Activated T-cell treated with anti-CD3 and anti-CD28 coated beads, Interleukin-2, amount 50 U/mL, for 72 hours (primary cell): ENCODE data around the gene PTPRO. TPM values are rescaled to one million over a fixed set of nuclear protein-coding genes. Genes with fewer than 3 reads are reported as not detected.

ENCODE experiments used
- ATAC-seq, 2 donors: fragments of 150-1000 bp; cut with Tn5 transposase; replicated peaks in 1 of 2; 2 replicates each; pipeline ENCODE4 v1.10.0; 2021; ENCODE audit warnings: moderate library complexity in 2 of 2, mild to moderate bottlenecking in 1 of 2
- DNase-seq, 2 donors: peaks; one replicate each; pipeline ENCODE4 v3.0.0; 2021 to 2022; ENCODE audit warnings: mixed read lengths in 1 of 2
- H3K27ac Mint-ChIP-seq: one replicate; pipeline ENCODE4 v1.8.0; 2022; ENCODE audit warnings: mild to moderate bottlenecking, moderate library complexity, mixed read lengths
- H3K27me3 Mint-ChIP-seq: one replicate; pipeline ENCODE4 v1.8.0; 2022; ENCODE audit warnings: low read depth, mixed read lengths
- H3K36me3 Mint-ChIP-seq, 2 donors: one replicate each; pipeline ENCODE4 v1.8.0; 2022; ENCODE audit warnings: mixed read lengths in 2 of 2, mild to moderate bottlenecking in 1 of 2; ENCODE audit not compliant: insufficient read depth in 2 of 2
- H3K4me1 Mint-ChIP-seq: one replicate; pipeline ENCODE4 v1.8.0; 2022; ENCODE audit warnings: low read depth, mixed read lengths
- H3K4me3 Mint-ChIP-seq, 2 donors: one replicate each; pipeline ENCODE4 v1.8.0; 2022; ENCODE audit warnings: mild to moderate bottlenecking in 2 of 2, mixed read lengths in 2 of 2, moderate library complexity in 2 of 2
- H3K9me3 Mint-ChIP-seq, 2 donors: one replicate each; pipeline ENCODE4 v1.8.0; 2022; ENCODE audit warnings: mixed read lengths in 2 of 2
- total RNA-seq, 2 donors: library from RNA; stranded (reverse); gene quantifications; one replicate each; pipeline ENCODE4 v1.2.3, GENCODE V29; 2022

The PTPRO gene
- total RNA-seq, 2 donors from 2014 or later = 0.28 to 0.94 TPM

- no peaks in the 10 kb centered on the region for H3K36me3 Mint-ChIP-seq
- H3K27ac Mint-ChIP-seq = no peak overlapping the region
These were observed 218.2 kb downstream of the PTPRO start for GRCh38 chr12:15540469-15540872.

GRCh38 chr12:15541996-15542631, 219.8 kb downstream of the PTPRO start:
- no peak overlapping the region for H3K4me3 Mint-ChIP-seq
- H3K27me3 Mint-ChIP-seq = no peaks in the 10 kb centered on the region
- no peaks in the 10 kb centered on the region for H3K36me3 Mint-ChIP-seq
- DNase-seq (no peak), ATAC-seq (no peak)
- peaks cover 60% of the 10 kb centered on the region for H3K4me1 Mint-ChIP-seq
- no peaks in the 10 kb centered on the region for H3K9me3 Mint-ChIP-seq
- no peak overlapping the region for H3K27ac Mint-ChIP-seq

More at GRCh38 chr12:15540469-15540872, 218.2 kb downstream of the PTPRO start:
- DNase-seq (no peak), ATAC-seq (no peak)
- Mint-ChIP-seq H3K9me3 (no peaks in the 10 kb centered on the region), H3K4me1 (peaks cover 43% of the 10 kb centered on the region), H3K27me3 (no peaks in the 10 kb centered on the region), H3K4me3 (no peak overlapping the region)

GRCh38 chr12:15543347-15543746, 221.0 kb downstream of the PTPRO start:
- Mint-ChIP-seq H3K27me3 (no peaks in the 10 kb centered on the region), H3K4me3 (no peak overlapping the region), H3K4me1 (peaks cover 67% of the 10 kb centered on the region), H3K36me3 (no peaks in the 10 kb centered on the region), H3K27ac (no peak overlapping the region), H3K9me3 (no peaks in the 10 kb centered on the region)
- DNase-seq = no peak
- no peak for ATAC-seq

- peaks cover 0 to under 1% of the 10 kb centered on the region in 2 donors for H3K9me3 Mint-ChIP-seq
- H3K27ac Mint-ChIP-seq = no peak overlapping the region
- H3K36me3 Mint-ChIP-seq = no peaks in the 10 kb centered on the region
- no peak overlapping the region for H3K4me3 Mint-ChIP-seq
- peaks cover 68% of the 10 kb centered on the region for H3K4me1 Mint-ChIP-seq
- H3K27me3 Mint-ChIP-seq = no peaks in the 10 kb centered on the region
- ATAC-seq (no peak), DNase-seq (no peak)
These were observed 222.3 kb downstream of the PTPRO start for GRCh38 chr12:15544589-15544988.

GRCh38 chr12:15545334-15545733, 223.0 kb downstream of the PTPRO start:
- ATAC-seq (no peak), DNase-seq (no peak)
- Mint-ChIP-seq H3K9me3 (peaks cover 0 to 1% of the 10 kb centered on the region in 2 donors), H3K4me3 (peak overlapping the region; percentile 3 to 31), H3K27ac (peak overlapping the region; percentile 10), H3K27me3 (no peaks in the 10 kb centered on the region), H3K4me1 (peaks cover 72% of the 10 kb centered on the region), H3K36me3 (no peaks in the 10 kb centered on the region)

GRCh38 chr12:15546102-15546701, 223.9 kb downstream of the PTPRO start:
- peak overlapping the region; percentile 76 for H3K27ac Mint-ChIP-seq
- no peaks in the 10 kb centered on the region for H3K27me3 Mint-ChIP-seq
- no peaks in the 10 kb centered on the region for H3K36me3 Mint-ChIP-seq

GRCh38 chr12:15547063-15547462, 224.8 kb downstream of the PTPRO start:
- Mint-ChIP-seq H3K4me1 (peaks cover 67% of the 10 kb centered on the region), H3K27ac (peak overlapping the region; percentile 75), H3K4me3 (peak overlapping the region; percentile 16 to 57)

More at GRCh38 chr12:15546102-15546701, 223.9 kb downstream of the PTPRO start:
- H3K4me1 Mint-ChIP-seq = peaks cover 72% of the 10 kb centered on the region
- H3K9me3 Mint-ChIP-seq = peaks cover 0 to 1% of the 10 kb centered on the region in 2 donors
- peak; percentile 56 to 81 for ATAC-seq
- DNase-seq = peak in 1 of 2 donors; percentile 11
- peak overlapping the region; percentile 51 to 67 for H3K4me3 Mint-ChIP-seq

GRCh38 chr12:15547691-15548090, 225.4 kb downstream of the PTPRO start:
- H3K27ac Mint-ChIP-seq = peak overlapping the region; percentile 75

More at GRCh38 chr12:15547063-15547462, 224.8 kb downstream of the PTPRO start:
- H3K27me3 Mint-ChIP-seq = no peaks in the 10 kb centered on the region
- no peak for ATAC-seq
- DNase-seq = no peak
- H3K36me3 Mint-ChIP-seq = no peaks in the 10 kb centered on the region
- peaks cover 0 to 1% of the 10 kb centered on the region in 2 donors for H3K9me3 Mint-ChIP-seq

GRCh38 chr12:15550793-15551192, 228.5 kb downstream of the PTPRO start:
- H3K4me3 Mint-ChIP-seq = no peak overlapping the region
- no peak for DNase-seq
- ATAC-seq = no peak
- H3K36me3 Mint-ChIP-seq = no peaks in the 10 kb centered on the region
- H3K9me3 Mint-ChIP-seq = peaks cover 0 to 1% of the 10 kb centered on the region in 2 donors
- peaks cover 53% of the 10 kb centered on the region for H3K4me1 Mint-ChIP-seq
- H3K27me3 Mint-ChIP-seq = no peaks in the 10 kb centered on the region
- no peak overlapping the region for H3K27ac Mint-ChIP-seq

More at GRCh38 chr12:15547691-15548090, 225.4 kb downstream of the PTPRO start:
- Mint-ChIP-seq H3K9me3 (peaks cover 0 to 1% of the 10 kb centered on the region in 2 donors), H3K4me1 (peaks cover 70% of the 10 kb centered on the region), H3K36me3 (no peaks in the 10 kb centered on the region), H3K4me3 (peak overlapping the region in 1 of 2 donors; percentile 57), H3K27me3 (no peaks in the 10 kb centered on the region)
- no peak for DNase-seq
- no peak for ATAC-seq

- DNase-seq (no peak), ATAC-seq (no peak)
- Mint-ChIP-seq H3K9me3 (no peaks in the 10 kb centered on the region), H3K36me3 (no peaks in the 10 kb centered on the region), H3K27ac (no peak overlapping the region), H3K4me1 (peaks cover 35% of the 10 kb centered on the region), H3K27me3 (no peaks in the 10 kb centered on the region), H3K4me3 (no peak overlapping the region)
These were observed 233.1 kb downstream of the PTPRO start for GRCh38 chr12:15555446-15555845.

- no peak for ATAC-seq
- Mint-ChIP-seq H3K36me3 (no peaks in the 10 kb centered on the region), H3K27ac (no peak overlapping the region), H3K4me3 (no peak overlapping the region), H3K27me3 (no peaks in the 10 kb centered on the region), H3K4me1 (peaks cover 46% of the 10 kb centered on the region), H3K9me3 (no peaks in the 10 kb centered on the region)
- DNase-seq = no peak
These were observed 234.2 kb downstream of the PTPRO start for GRCh38 chr12:15556411-15557102.

- Mint-ChIP-seq H3K4me1 (peaks cover 55% of the 10 kb centered on the region), H3K9me3 (no peaks in the 10 kb centered on the region), H3K4me3 (no peak overlapping the region), H3K27me3 (no peaks in the 10 kb centered on the region), H3K27ac (no peak overlapping the region), H3K36me3 (no peaks in the 10 kb centered on the region)
- no peak for DNase-seq
- peak in 1 of 2 donors; percentile 15 for ATAC-seq
These were observed 236.7 kb downstream of the PTPRO start for GRCh38 chr12:15558915-15559528.

- Mint-ChIP-seq H3K9me3 (no peaks in the 10 kb centered on the region), H3K27me3 (no peaks in the 10 kb centered on the region), H3K4me3 (peak overlapping the region; percentile 82 to 94), H3K36me3 (no peaks in the 10 kb centered on the region), H3K4me1 (peaks cover 68% of the 10 kb centered on the region), H3K27ac (peak overlapping the region; percentile 88)
- ATAC-seq (peak in 1 of 2 donors; percentile 49), DNase-seq (no peak)
These were observed 239.1 kb downstream of the PTPRO start for GRCh38 chr12:15561396-15561795.
